ENCODE measurements around the gene LRRC8E.

LRRC8E gene

GRCh38 chr19:7865262-7865911 is 22.9 kb upstream of the LRRC8E start:
- in situ Hi-C loops (cut with MboI; ENCODE audit: low pct_unique_long_range_greater_than_20kb, low sequenced_read_pairs), result no loop called here
- DNase-seq, result no peak

GRCh38 chr19:7866399-7867091 is 21.8 kb upstream of the LRRC8E start:
- in situ Hi-C loops (cut with MboI; ENCODE audit: low pct_unique_long_range_greater_than_20kb, low sequenced_read_pairs), result no loop called here
- DNase-seq, result no peak

- no peak for DNase-seq
- in situ Hi-C loops (cut with MboI; ENCODE audit: low pct_unique_long_range_greater_than_20kb, low sequenced_read_pairs), result no loop called here
Observed at GRCh38 chr19:7867092-7867844, 21.0 kb upstream of the LRRC8E start.

GRCh38 chr19:7868326-7868670 is 20.0 kb upstream of the LRRC8E start:
- in situ Hi-C loops (cut with MboI; ENCODE audit: low pct_unique_long_range_greater_than_20kb, low sequenced_read_pairs), result no loop called here
- no peak for DNase-seq

GRCh38 chr19:7868671-7869452 is 19.4 kb upstream of the LRRC8E start:
- peak; percentile 92 for DNase-seq
- in situ Hi-C loops (cut with MboI; ENCODE audit: low pct_unique_long_range_greater_than_20kb, low sequenced_read_pairs), result no loop called here

GRCh38 chr19:7869453-7869909 is 18.8 kb upstream of the LRRC8E start:
- DNase-seq, result peak; percentile 77
- in situ Hi-C loops (cut with MboI; ENCODE audit: low pct_unique_long_range_greater_than_20kb, low sequenced_read_pairs), result no loop called here

GRCh38 chr19:7869910-7870511 is 18.3 kb upstream of the LRRC8E start:
- DNase-seq, result peak; percentile 92
- in situ Hi-C loops (cut with MboI; ENCODE audit: low pct_unique_long_range_greater_than_20kb, low sequenced_read_pairs), result no loop called here

- peak; percentile 98 for DNase-seq
- in situ Hi-C loops (cut with MboI; ENCODE audit: low pct_unique_long_range_greater_than_20kb, low sequenced_read_pairs), result no loop called here
Observed at GRCh38 chr19:7870571-7871436, 17.5 kb upstream of the LRRC8E start.

GRCh38 chr19:7871437-7872305 is 16.6 kb upstream of the LRRC8E start:
- peak; percentile 91 for DNase-seq
- in situ Hi-C loops (cut with MboI; ENCODE audit: low pct_unique_long_range_greater_than_20kb, low sequenced_read_pairs), result no loop called here

- no peak for DNase-seq
- in situ Hi-C loops (cut with MboI; ENCODE audit: low pct_unique_long_range_greater_than_20kb, low sequenced_read_pairs), result no loop called here
Observed at GRCh38 chr19:7872306-7873204, 15.8 kb upstream of the LRRC8E start.

- in situ Hi-C loops (cut with MboI; ENCODE audit: low pct_unique_long_range_greater_than_20kb, low sequenced_read_pairs), result no loop called here
- DNase-seq, result no peak
Observed at GRCh38 chr19:7873304-7874075, 14.8 kb upstream of the LRRC8E start.

GRCh38 chr19:7874076-7874896 is 14.0 kb upstream of the LRRC8E start, which contains the start of gene PRR36:
TSS of gene PRR36 (minus strand) at chr19:7874390. CDS start at chr19:7873689, 701 bp downstream.
- DNase-seq, result peak; percentile 27
- in situ Hi-C loops (cut with MboI; ENCODE audit: low pct_unique_long_range_greater_than_20kb, low sequenced_read_pairs), result no loop called here

- in situ Hi-C loops (cut with MboI; ENCODE audit: low pct_unique_long_range_greater_than_20kb, low sequenced_read_pairs), result no loop called here
Observed at GRCh38 chr19:7874897-7875273, 13.4 kb upstream of the LRRC8E start.

GRCh38 chr19:7877249-7877836 is 11.0 kb upstream of the LRRC8E start:
- no peak for DNase-seq
- in situ Hi-C loops (cut with MboI; ENCODE audit: low pct_unique_long_range_greater_than_20kb, low sequenced_read_pairs), result no loop called here

More at GRCh38 chr19:7874897-7875273, 13.4 kb upstream of the LRRC8E start:
- no peak for DNase-seq

Data from KBM-7 (cell line).